Measurements from ENCODE around the gene SGK2. TPM values are rescaled to one million over a fixed set of nuclear protein-coding genes. Genes with fewer than 3 reads are reported as not detected.
"Not testable (repeated sequence)": the region's sequence is repeated elsewhere in the genome, so short reads cannot be mapped to it uniquely, and the experiment has no call there.

The SGK2 gene
- total RNA-seq, 4 donors from 2014 or later = 0.87 to 3.6 (median 1.3) TPM

- no peak overlapping the region for H3K4me3 ChIP-seq
- no peak for TF ChIP-seq EP300 (IDR thresholded peaks at IDR 0.05)
- TF ChIP-seq, protein P1, sequence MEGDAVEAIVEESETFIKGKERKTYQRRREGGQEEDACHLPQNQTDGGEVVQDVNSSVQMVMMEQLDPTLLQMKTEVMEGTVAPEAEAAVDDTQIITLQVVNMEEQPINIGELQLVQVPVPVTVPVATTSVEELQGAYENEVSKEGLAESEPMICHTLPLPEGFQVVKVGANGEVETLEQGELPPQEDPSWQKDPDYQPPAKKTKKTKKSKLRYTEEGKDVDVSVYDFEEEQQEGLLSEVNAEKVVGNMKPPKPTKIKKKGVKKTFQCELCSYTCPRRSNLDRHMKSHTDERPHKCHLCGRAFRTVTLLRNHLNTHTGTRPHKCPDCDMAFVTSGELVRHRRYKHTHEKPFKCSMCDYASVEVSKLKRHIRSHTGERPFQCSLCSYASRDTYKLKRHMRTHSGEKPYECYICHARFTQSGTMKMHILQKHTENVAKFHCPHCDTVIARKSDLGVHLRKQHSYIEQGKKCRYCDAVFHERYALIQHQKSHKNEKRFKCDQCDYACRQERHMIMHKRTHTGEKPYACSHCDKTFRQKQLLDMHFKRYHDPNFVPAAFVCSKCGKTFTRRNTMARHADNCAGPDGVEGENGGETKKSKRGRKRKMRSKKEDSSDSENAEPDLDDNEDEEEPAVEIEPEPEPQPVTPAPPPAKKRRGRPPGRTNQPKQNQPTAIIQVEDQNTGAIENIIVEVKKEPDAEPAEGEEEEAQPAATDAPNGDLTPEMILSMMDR (IDR thresholded peaks at IDR 0.05) = no peak
- TF ChIP-seq POLR2A (IDR thresholded peaks at IDR 0.05) = no peak
These were observed 44.3 kb downstream of the SGK2 start for GRCh38 chr20:43603124-43603523.

DNA sequence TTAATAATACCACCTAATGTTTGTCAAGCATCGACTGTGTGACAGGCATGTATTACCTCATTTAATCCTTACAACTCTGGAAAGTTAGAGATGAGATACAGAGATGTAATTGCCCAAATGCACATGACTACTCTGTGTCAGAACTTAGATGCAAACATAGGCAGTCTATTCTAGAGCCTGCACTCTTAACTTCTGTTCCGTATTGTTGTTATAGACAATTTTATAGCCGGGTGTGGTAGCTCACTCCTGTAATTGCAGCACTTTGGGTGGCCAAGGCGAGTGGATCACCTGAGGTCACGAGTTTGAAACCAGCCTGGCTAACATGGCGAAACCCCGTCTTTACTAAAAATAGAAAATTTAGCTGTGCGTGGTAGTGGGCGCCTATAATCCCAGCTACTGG, 46.9 kb downstream of the SGK2 start:
- Histone ChIP-seq H3K4me3 (no peak overlapping the region), H3K4me1 (no peaks in the 10 kb centered on the region), H3K9me3 (no peaks in the 10 kb centered on the region), H3K36me3 (peaks cover 0 to 63% (median 4%) of the 10 kb centered on the region in 3 donors), H3K27me3 (no peaks in the 10 kb centered on the region), H3K27ac (no peak overlapping the region)
- WGBS, 2 donors = 96 to 98% methylated on average over 9 of the region's 9 CpGs
- no peak for DNase-seq (ENCODE audit: low spot score in 2 of 2)
- TF ChIP-seq POLR2A (IDR thresholded peaks at IDR 0.05) = no peak
- TF ChIP-seq, protein P1 (IDR thresholded peaks at IDR 0.05) = no peak
- TF ChIP-seq EP300 (IDR thresholded peaks at IDR 0.05) = no peak

More at GRCh38 chr20:43603124-43603523, 44.3 kb downstream of the SGK2 start:
- Histone ChIP-seq H3K27me3 (no peaks in the 10 kb centered on the region), H3K36me3 (peaks cover 0 to 70% (median 11%) of the 10 kb centered on the region in 3 donors), H3K27ac (no peak overlapping the region), H3K4me1 (no peaks in the 10 kb centered on the region), H3K9me3 (no peaks in the 10 kb centered on the region)
- no peak for DNase-seq (ENCODE audit: low spot score in 2 of 2)
- WGBS, 2 donors = 75 to 93% methylated on average over 1 of the region's 1 CpG

- 94 to 98% methylated on average over 14 to 23 of the region's 30 CpGs for WGBS, 2 donors
- H3K27me3 ChIP-seq; DNase-seq (ENCODE audit: low spot score in 2 of 2); H3K9me3 ChIP-seq; H3K4me1 ChIP-seq; H3K4me3 ChIP-seq; H3K27ac ChIP-seq: not testable (repeated sequence)
- peaks cover 0 to 77% (median 4%) of the 10 kb centered on the region in 3 donors for H3K36me3 ChIP-seq
These were observed 48.5 kb downstream of the SGK2 start for GRCh38 chr20:43607278-43607677.

DNA sequence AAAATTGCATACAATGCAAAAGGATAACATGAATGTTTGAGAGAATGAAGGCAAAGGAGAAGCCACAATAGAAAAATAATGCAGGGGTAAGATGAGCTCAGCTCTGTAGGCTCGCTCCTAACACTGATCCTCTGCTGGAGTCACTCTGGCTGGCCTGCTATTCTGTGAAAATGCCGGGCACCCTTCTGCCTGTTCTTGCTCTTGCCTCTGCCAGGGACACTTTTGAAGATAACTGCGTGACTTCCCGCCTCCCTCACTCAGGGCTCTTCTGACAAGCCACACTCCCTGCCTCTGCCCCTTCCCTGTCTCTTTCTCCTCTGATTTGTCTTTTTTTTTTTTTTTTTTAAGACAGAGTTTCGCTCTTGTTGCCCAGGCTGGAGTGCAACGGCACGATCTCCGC, 72.8 kb downstream of the SGK2 start:
- TF ChIP-seq, protein P1 (IDR thresholded peaks at IDR 0.05) = no peak
- no peak for TF ChIP-seq EP300 (IDR thresholded peaks at IDR 0.05)
- TF ChIP-seq POLR2A (IDR thresholded peaks at IDR 0.05) = no peak
- Histone ChIP-seq H3K9me3 (no peaks in the 10 kb centered on the region), H3K36me3 (peaks cover 0 to 94% (median 5%) of the 10 kb centered on the region in 3 donors), H3K27me3 (no peaks in the 10 kb centered on the region), H3K4me3 (no peak overlapping the region), H3K4me1 (no peaks in the 10 kb centered on the region), H3K27ac (no peak overlapping the region)
- DNase-seq (ENCODE audit: low spot score in 2 of 2) = no peak
- WGBS, 2 donors = 95 to 96% methylated on average over 8 of the region's 8 CpGs

Other genes starting within 250 kb of the SGK2 start
- 100 to 1,000 TPM in 2 of 4 donors, 10 to 100 TPM in 2; 82.8 to 117 (median 103) TPM for gene SRSF6, start 101.1 kb upstream of the SGK2 start, total RNA-seq
- 10 to 100 TPM; 17.7 to 29.3 (median 22.7) TPM for gene L3MBTL1, start 51.3 kb upstream of the SGK2 start, total RNA-seq
- gene IFT52, start 31.9 kb downstream of the SGK2 start, total RNA-seq = 10 to 100 TPM; 17.8 to 29.7 (median 23.1) TPM
- not detected for gene MYBL2, start 108.1 kb downstream of the SGK2 start, total RNA-seq
- not detected for gene GTSF1L, start 168.0 kb downstream of the SGK2 start, total RNA-seq